HepG2 (cell line): ENCODE data around the gene LYZL1. TPM values are rescaled to one million over a fixed set of nuclear protein-coding genes. Genes with fewer than 3 reads are reported as not detected.

Experiments used
- CBX2 ChIP-seq, 2 experiments: fragments of 200-600 bp in 1 of 2; sonication (generic); formaldehyde crosslinking in 1 of 2; IDR thresholded peaks; 2 replicates each; pipeline versions ENCODE4 v1.7.0 to v1.8.1; 2018 to 2022; ENCODE audit warnings: low read depth in 2 of 2, low read length in 1 of 2, mild to moderate bottlenecking in 1 of 2, missing genetic modification reagents in 1 of 2
- FOSL1 ChIP-seq: sonication (generic); formaldehyde crosslinking; IDR thresholded peaks from 2 replicates; pipeline ENCODE4 v1.9.0; 2021; ENCODE audit warnings: missing genetic modification reagents, borderline replicate concordance
- FOXM1 ChIP-seq: sonication (generic); formaldehyde crosslinking; IDR thresholded peaks from 2 replicates; pipeline ENCODE4 v1.5.0; 2020; ENCODE audit warnings: missing genetic modification reagents
- SAP130 ChIP-seq: IDR thresholded peaks from 2 replicates; pipeline ENCODE4 v1.6.1; 2016; ENCODE audit warnings: low read depth
- SP140L ChIP-seq: sonication (generic); formaldehyde crosslinking; IDR thresholded peaks from 2 replicates; pipeline ENCODE4 v1.4.0; 2020; ENCODE audit warnings: missing genetic modification reagents, borderline replicate concordance
- ZFYVE20 ChIP-seq: sonication (generic); formaldehyde crosslinking; IDR thresholded peaks from 2 replicates; pipeline ENCODE4 v1.8.0; 2023; ENCODE audit warnings: low read depth, mild to moderate bottlenecking, moderate library complexity, missing genetic modification reagents, borderline replicate concordance
- ZNF335 ChIP-seq: sonication (generic); formaldehyde crosslinking; IDR thresholded peaks from 2 replicates; pipeline ENCODE4 v1.4.0; 2020; ENCODE audit warnings: missing genetic modification reagents
- ZNF446 ChIP-seq: sonication (generic); formaldehyde crosslinking; IDR thresholded peaks from 2 replicates; pipeline ENCODE4 v1.5.0; 2020; ENCODE audit warnings: mild to moderate bottlenecking, missing genetic modification reagents
- polyA plus RNA-seq, 8 experiments: library from polyadenylated mRNA; depleted of rRNA in 3 of 8; stranded (reverse) in 7 of 8; unstranded in 1 of 8; fragments of >200 nt; fragmentation: Illumina TruSeq in 4 of 8; extraction: Trizol in 4 of 8; gene quantifications; 2 replicates each; pipeline versions ENCODE4 v1.2.1 to v1.2.3, GENCODE V29; 2011 to 2016; ENCODE audit warnings: low read depth in 4 of 8, missing spikeins in 1 of 8, mixed read lengths in 1 of 8; ENCODE audit not compliant: insufficient read depth in 1 of 8
- total RNA-seq, 5 experiments: library from RNA; depleted of rRNA; stranded (reverse); fragments of >200 nt; fragmentation: Illumina TruSeq; extraction: Trizol; gene quantifications; 2 replicates each; pipeline ENCODE4 v1.2.3, GENCODE V29; 2016; ENCODE audit warnings: low read depth in 1 of 5
- TF ChIP-seq, protein P1 (sequence below), 2 experiments: IDR thresholded peaks; 2 replicates each; pipeline ENCODE4 v1.6.1; 2011 to 2012; ENCODE audit warnings: low read length in 2 of 2, borderline replicate concordance in 1 of 2, low read depth in 1 of 2, mild to moderate bottlenecking in 1 of 2, moderate library complexity in 1 of 2
- TF ChIP-seq, protein P2 (sequence below): sonication (generic); formaldehyde crosslinking; IDR thresholded peaks from 2 replicates; pipeline ENCODE4 v1.4.0; 2020; ENCODE audit warnings: missing genetic modification reagents
- TF ChIP-seq, protein P3 (sequence below): IDR thresholded peaks from 2 replicates; pipeline ENCODE4 v1.6.1; 2016; ENCODE audit warnings: mild to moderate bottlenecking

LYZL1 gene
- total and polyA plus RNA-seq, 2 of the 13 experiments (the other 11 are each of a cell fraction or from before 2014, with no cell fraction given) = not detected

GRCh38 chr10:29329420-29329819, 40.5 kb downstream of the LYZL1 start (continued):
- TF ChIP-seq, protein P1, sequence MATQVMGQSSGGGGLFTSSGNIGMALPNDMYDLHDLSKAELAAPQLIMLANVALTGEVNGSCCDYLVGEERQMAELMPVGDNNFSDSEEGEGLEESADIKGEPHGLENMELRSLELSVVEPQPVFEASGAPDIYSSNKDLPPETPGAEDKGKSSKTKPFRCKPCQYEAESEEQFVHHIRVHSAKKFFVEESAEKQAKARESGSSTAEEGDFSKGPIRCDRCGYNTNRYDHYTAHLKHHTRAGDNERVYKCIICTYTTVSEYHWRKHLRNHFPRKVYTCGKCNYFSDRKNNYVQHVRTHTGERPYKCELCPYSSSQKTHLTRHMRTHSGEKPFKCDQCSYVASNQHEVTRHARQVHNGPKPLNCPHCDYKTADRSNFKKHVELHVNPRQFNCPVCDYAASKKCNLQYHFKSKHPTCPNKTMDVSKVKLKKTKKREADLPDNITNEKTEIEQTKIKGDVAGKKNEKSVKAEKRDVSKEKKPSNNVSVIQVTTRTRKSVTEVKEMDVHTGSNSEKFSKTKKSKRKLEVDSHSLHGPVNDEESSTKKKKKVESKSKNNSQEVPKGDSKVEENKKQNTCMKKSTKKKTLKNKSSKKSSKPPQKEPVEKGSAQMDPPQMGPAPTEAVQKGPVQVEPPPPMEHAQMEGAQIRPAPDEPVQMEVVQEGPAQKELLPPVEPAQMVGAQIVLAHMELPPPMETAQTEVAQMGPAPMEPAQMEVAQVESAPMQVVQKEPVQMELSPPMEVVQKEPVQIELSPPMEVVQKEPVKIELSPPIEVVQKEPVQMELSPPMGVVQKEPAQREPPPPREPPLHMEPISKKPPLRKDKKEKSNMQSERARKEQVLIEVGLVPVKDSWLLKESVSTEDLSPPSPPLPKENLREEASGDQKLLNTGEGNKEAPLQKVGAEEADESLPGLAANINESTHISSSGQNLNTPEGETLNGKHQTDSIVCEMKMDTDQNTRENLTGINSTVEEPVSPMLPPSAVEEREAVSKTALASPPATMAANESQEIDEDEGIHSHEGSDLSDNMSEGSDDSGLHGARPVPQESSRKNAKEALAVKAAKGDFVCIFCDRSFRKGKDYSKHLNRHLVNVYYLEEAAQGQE (IDR thresholded peaks at IDR 0.05; ENCODE audit: borderline replicate concordance in 1 of 2, low read depth in 1 of 2, low read length in 2 of 2) = no peak
- TF ChIP-seq ZFYVE20 (CRISPR knock-in tag) (no peak), SP140L (no peak), FOSL1 (CRISPR knock-in tag) (no peak), CBX2 (IDR thresholded peaks at IDR 0.05; ENCODE audit: low read depth, low read length) (no peak), CBX2 (CRISPR knock-in tag; IDR thresholded peaks at IDR 0.05; ENCODE audit: low read depth) (no peak), ZNF335 (no peak), ZNF446 (CRISPR knock-in tag) (no peak), SAP130 (CRISPR knock-in tag) (0 out of 2 replicates have a peak, but pooled peaks have one; percentile 10), FOXM1 (CRISPR knock-in tag) (no peak)
- TF ChIP-seq, protein P2, sequence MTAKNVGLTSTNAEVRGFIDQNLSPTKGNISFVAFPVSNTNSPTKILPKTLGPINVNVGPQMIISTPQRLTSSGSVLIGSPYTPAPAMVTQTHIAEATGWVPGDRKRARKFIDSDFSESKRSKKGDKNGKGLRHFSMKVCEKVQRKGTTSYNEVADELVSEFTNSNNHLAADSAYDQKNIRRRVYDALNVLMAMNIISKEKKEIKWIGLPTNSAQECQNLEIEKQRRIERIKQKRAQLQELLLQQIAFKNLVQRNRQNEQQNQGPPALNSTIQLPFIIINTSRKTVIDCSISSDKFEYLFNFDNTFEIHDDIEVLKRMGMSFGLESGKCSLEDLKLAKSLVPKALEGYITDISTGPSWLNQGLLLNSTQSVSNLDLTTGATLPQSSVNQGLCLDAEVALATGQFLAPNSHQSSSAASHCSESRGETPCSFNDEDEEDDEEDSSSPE (CRISPR knock-in tag) = no peak
- TF ChIP-seq, protein P3, sequence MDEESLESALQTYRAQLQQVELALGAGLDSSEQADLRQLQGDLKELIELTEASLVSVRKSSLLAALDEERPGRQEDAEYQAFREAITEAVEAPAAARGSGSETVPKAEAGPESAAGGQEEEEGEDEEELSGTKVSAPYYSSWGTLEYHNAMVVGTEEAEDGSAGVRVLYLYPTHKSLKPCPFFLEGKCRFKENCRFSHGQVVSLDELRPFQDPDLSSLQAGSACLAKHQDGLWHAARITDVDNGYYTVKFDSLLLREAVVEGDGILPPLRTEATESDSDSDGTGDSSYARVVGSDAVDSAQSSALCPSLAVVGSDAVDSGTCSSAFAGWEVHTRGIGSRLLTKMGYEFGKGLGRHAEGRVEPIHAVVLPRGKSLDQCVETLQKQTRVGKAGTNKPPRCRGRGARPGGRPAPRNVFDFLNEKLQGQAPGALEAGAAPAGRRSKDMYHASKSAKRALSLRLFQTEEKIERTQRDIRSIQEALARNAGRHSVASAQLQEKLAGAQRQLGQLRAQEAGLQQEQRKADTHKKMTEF (CRISPR knock-in tag) = no peak
